Measurements from ENCODE around the gene MGAT4D. TPM values are rescaled to one million over a fixed set of nuclear protein-coding genes. Genes with fewer than 3 reads are reported as not detected.

Gene MGAT4D
- total RNA-seq, 1 donor from 2014 or later = not detected

DNA sequence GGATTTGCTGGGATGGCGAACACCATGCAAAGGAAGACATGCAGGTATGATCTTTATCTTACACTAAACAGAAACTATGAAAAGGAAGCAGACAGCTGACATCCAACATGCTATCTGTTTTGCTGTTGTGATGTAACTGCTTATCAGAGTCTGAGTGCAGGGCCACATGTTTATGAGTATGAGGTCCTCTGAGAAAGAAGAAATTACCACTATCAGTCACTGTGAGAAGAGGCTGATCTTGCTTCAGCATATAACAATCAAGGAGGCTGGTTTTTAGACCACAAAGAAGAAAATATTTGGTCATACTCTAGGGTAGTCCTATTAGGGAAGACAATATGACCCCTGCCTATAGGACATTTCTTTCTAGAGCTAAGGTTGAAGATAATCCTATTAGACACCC is 89.1 kb downstream of the MGAT4D start:
- intact Hi-C loops (cut with DNase I) = no loop called here
- DNase-seq (no peak), ATAC-seq (no peak)
- Histone ChIP-seq H3K27ac (no peak overlapping the region), H3K9me3 (no peaks in the 10 kb centered on the region), H3K4me3 (no peak overlapping the region), H3K27me3 (ENCODE audit: low read depth) (no peaks in the 10 kb centered on the region), H3K4me1 (no peaks in the 10 kb centered on the region), H3K36me3 (no peaks in the 10 kb centered on the region)
- TF ChIP-seq, protein P1, sequence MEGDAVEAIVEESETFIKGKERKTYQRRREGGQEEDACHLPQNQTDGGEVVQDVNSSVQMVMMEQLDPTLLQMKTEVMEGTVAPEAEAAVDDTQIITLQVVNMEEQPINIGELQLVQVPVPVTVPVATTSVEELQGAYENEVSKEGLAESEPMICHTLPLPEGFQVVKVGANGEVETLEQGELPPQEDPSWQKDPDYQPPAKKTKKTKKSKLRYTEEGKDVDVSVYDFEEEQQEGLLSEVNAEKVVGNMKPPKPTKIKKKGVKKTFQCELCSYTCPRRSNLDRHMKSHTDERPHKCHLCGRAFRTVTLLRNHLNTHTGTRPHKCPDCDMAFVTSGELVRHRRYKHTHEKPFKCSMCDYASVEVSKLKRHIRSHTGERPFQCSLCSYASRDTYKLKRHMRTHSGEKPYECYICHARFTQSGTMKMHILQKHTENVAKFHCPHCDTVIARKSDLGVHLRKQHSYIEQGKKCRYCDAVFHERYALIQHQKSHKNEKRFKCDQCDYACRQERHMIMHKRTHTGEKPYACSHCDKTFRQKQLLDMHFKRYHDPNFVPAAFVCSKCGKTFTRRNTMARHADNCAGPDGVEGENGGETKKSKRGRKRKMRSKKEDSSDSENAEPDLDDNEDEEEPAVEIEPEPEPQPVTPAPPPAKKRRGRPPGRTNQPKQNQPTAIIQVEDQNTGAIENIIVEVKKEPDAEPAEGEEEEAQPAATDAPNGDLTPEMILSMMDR (IDR thresholded peaks at IDR 0.05) = no peak

DNA sequence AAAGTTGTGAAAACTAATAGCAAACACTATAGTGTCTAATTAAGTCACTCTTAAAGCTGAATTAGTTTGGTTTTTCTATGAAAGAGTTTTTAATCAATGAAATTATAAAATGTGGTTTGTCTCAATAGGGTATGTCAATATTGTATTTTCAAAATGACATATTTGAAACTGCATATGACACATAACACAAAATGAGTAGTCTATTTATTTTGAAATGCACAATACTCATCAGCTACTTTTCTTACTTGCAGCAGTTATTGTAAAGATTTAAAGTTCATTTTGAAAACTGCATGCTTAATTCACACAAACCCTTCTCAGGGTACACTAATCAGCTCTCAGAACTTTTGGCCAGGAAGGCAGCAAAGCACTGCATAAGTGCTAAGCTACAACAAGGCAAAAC is 91.8 kb downstream of the MGAT4D start:
- intact Hi-C loops (cut with DNase I) = no loop called here
- Histone ChIP-seq H3K9me3 (no peaks in the 10 kb centered on the region), H3K27me3 (ENCODE audit: low read depth) (no peaks in the 10 kb centered on the region), H3K4me3 (no peak overlapping the region), H3K27ac (no peak overlapping the region), H3K4me1 (no peaks in the 10 kb centered on the region), H3K36me3 (no peaks in the 10 kb centered on the region)
- TF ChIP-seq, protein P1 (IDR thresholded peaks at IDR 0.05) = no peak
- no peak for DNase-seq
- ATAC-seq = no peak

GRCh38 chr4:140400111-140400510 is 98.0 kb downstream of the MGAT4D start:
- intact Hi-C loops (cut with DNase I) = no loop called here
- no peaks in the 10 kb centered on the region for H3K4me1 ChIP-seq

GRCh38 chr4:140395668-140396067 is 102.4 kb downstream of the MGAT4D start:
- Histone ChIP-seq H3K4me1 (no peaks in the 10 kb centered on the region), H3K27me3 (ENCODE audit: low read depth) (no peaks in the 10 kb centered on the region), H3K4me3 (no peak overlapping the region), H3K27ac (no peak overlapping the region), H3K36me3 (no peaks in the 10 kb centered on the region), H3K9me3 (no peaks in the 10 kb centered on the region)
- DNase-seq = no peak
- ATAC-seq = no peak
- intact Hi-C loops (cut with DNase I) = no loop called here
- TF ChIP-seq, protein P1 (IDR thresholded peaks at IDR 0.05) = no peak

More at GRCh38 chr4:140400111-140400510, 98.0 kb downstream of the MGAT4D start:
- TF ChIP-seq, protein P1 (IDR thresholded peaks at IDR 0.05) = no peak
- no peak overlapping the region for H3K4me3 ChIP-seq
- H3K9me3 ChIP-seq = no peaks in the 10 kb centered on the region
- ATAC-seq = no peak
- DNase-seq = no peak
- no peaks in the 10 kb centered on the region for H3K27me3 ChIP-seq (ENCODE audit: low read depth)
- no peak overlapping the region for H3K27ac ChIP-seq
- no peaks in the 10 kb centered on the region for H3K36me3 ChIP-seq

Other genes starting within 250 kb of the MGAT4D start
- gene SCOC, start 124.6 kb downstream of the MGAT4D start, total RNA-seq = 38.4 TPM
- gene CLGN, start 70.6 kb downstream of the MGAT4D start, total RNA-seq = 1.1 TPM
- 22.8 TPM for gene ELMOD2, start 25.9 kb upstream of the MGAT4D start, total RNA-seq
- not detected for gene UCP1, start 70.7 kb upstream of the MGAT4D start, total RNA-seq

All from lower lobe of right lung (tissue), 2 donors.